HCT116 (cell line): ENCODE measurements around the gene ARFRP1. TPM values are rescaled to one million over a fixed set of nuclear protein-coding genes. Genes with fewer than 3 reads are reported as not detected.

ENCODE experiments used
- ATAC-seq: fragments of 200-7000 bp; cut with Tn5 transposase; 2 replicates; pipeline ENCODE4 v1.9.1; 2020; ENCODE audit warnings: mild to moderate bottlenecking, moderate library complexity
- BruUV-seq: library from RNA; stranded (reverse); fragments of 400-500 nt; replicated peaks from 2 replicates; lab custom pipeline; 2021; lab: Mats Ljungman, UMichigan
- CTCF ChIA-PET: fragments of 300-600 bp; sonication (Branson Sonifier 250); formaldehyde crosslinking; loops from one replicate; lab custom pipeline; 2021; ENCODE audit warnings: antibody characterized with exemption; lab: Charles Lee
- POLR2A ChIA-PET: fragments of 300-600, 350-600 bp; sonication (Branson Sonifier 250); formaldehyde crosslinking; loops from one replicate; lab custom pipeline; 2021; ENCODE audit warnings: antibody characterized with exemption; lab: Charles Lee
- RAD21 ChIA-PET, 2 experiments: fragments of 300-600 bp; sonication (Branson Sonifier 250); formaldehyde crosslinking; loops; one replicate each; lab custom pipeline; 2023; ENCODE audit warnings: low total read pairs in 2 of 2; ENCODE audit not compliant: uncharacterized antibody in 2 of 2, unreplicated experiment in 2 of 2, low non-redundant PET in 1 of 2; lab: Charles Lee
- DNase-seq: peaks from one replicate; pipeline ENCODE4 v3.0.0-alpha.2; 2010; ENCODE audit warnings: low read depth, low spot score
- H2AFZ ChIP-seq: fragments of 200-600 bp; shearing (Covaris generic), sonication (generic); 2 replicates; pipeline ENCODE4 v1.6.1; 2017; ENCODE audit warnings: low read depth, mixed run types, mixed read lengths, antibody characterized with exemption, low read length; ENCODE audit not compliant: poor library complexity, severe bottlenecking
- H3K27ac ChIP-seq: 2 replicates; pipeline ENCODE4 v1.5.1; 2012; ENCODE audit warnings: low read depth, low read length
- H3K27me3 ChIP-seq: fragments of 200-600 bp; sonication (generic); 2 replicates; pipeline ENCODE4 v1.6.1; 2016; ENCODE audit warnings: mixed run types, low read length, mixed read lengths; ENCODE audit not compliant: insufficient read depth
- H3K36me3 ChIP-seq, 2 experiments: fragments of 200-500 bp in 1 of 2; fragments of 200-600 bp in 1 of 2; sonication (Bioruptor generic) in 1 of 2; sonication (generic) in 1 of 2; 2 replicates each; pipeline versions ENCODE4 v1.5.1 to v1.6.1; 2014 to 2016; ENCODE audit warnings: low read length in 2 of 2, inconsistent platforms in 1 of 2, mixed read lengths in 1 of 2, mixed run types in 1 of 2; ENCODE audit not compliant: insufficient read depth in 2 of 2, control insufficient read depth in 1 of 2
- H3K4me1 ChIP-seq, 2 experiments: fragments of 200-600 bp in 1 of 2; sonication (generic) in 1 of 2; 2 replicates each; pipeline versions ENCODE4 v1.5.1 to v1.6.1; 2012 to 2017; ENCODE audit warnings: low read length in 2 of 2, inconsistent platforms in 1 of 2, mild to moderate bottlenecking in 1 of 2, mixed read lengths in 1 of 2, mixed run types in 1 of 2, moderate library complexity in 1 of 2; ENCODE audit not compliant: insufficient read depth in 2 of 2, control insufficient read depth in 1 of 2
- H3K4me2 ChIP-seq: fragments of 200-600 bp; sonication (generic); 2 replicates; pipeline ENCODE4 v1.6.1; 2017; ENCODE audit warnings: mixed run types, low read length, mixed read lengths
- H3K4me3 ChIP-seq, 2 experiments: fragments of 200-600 bp in 1 of 2; sonication (generic) in 1 of 2; replicated peaks in 1 of 2; 2 replicates each; pipeline ENCODE4 v1.5.1; 2011 to 2016; ENCODE audit warnings: low read length in 2 of 2, control low read depth in 1 of 2, low read depth in 1 of 2, mild to moderate bottlenecking in 1 of 2, mixed read lengths in 1 of 2, mixed run types in 1 of 2
- H3K79me2 ChIP-seq: fragments of 200-600 bp; sonication (generic); 2 replicates; pipeline ENCODE4 v1.6.1; 2017; ENCODE audit warnings: mild to moderate bottlenecking, mixed run types, low read length, moderate library complexity, mixed read lengths; ENCODE audit not compliant: insufficient read depth
- H3K9ac ChIP-seq: fragments of 200-600 bp; sonication (generic); 2 replicates; pipeline ENCODE4 v1.6.1; 2016; ENCODE audit warnings: low read length, mixed read lengths
- H3K9me2 ChIP-seq: fragments of 200-600 bp; sonication (generic), shearing (Covaris generic); 2 replicates; pipeline ENCODE4 v1.6.1; 2017; ENCODE audit warnings: mixed run types, mild to moderate bottlenecking, moderate library complexity; ENCODE audit not compliant: insufficient read depth
- H3K9me3 ChIP-seq, 2 experiments: fragments of 200-500 bp in 1 of 2; fragments of 200-600 bp in 1 of 2; sonication (Bioruptor generic) in 1 of 2; sonication (generic) in 1 of 2; 2 replicates each; pipeline ENCODE4 v1.6.1; 2014 to 2017; ENCODE audit warnings: low read length in 2 of 2, mixed read lengths in 2 of 2, inconsistent platforms in 1 of 2, low read depth in 1 of 2, mild to moderate bottlenecking in 1 of 2, mixed run types in 1 of 2, moderate library complexity in 1 of 2; ENCODE audit not compliant: control insufficient read depth in 1 of 2, insufficient read depth in 1 of 2
- H4K20me1 ChIP-seq: fragments of 200-600 bp; sonication (generic), shearing (Covaris generic); 2 replicates; pipeline ENCODE4 v1.6.1; 2017; ENCODE audit warnings: mixed run types, mild to moderate bottlenecking, moderate library complexity; ENCODE audit not compliant: insufficient read depth
- CBX3 ChIP-seq: IDR thresholded peaks from 2 replicates; pipeline ENCODE4 v1.6.1; 2012; ENCODE audit warnings: low read depth
- CEBPB ChIP-seq: IDR thresholded peaks from 2 replicates; pipeline ENCODE4 v1.6.1; 2012; ENCODE audit warnings: low read depth
- ELF1 ChIP-seq: IDR thresholded peaks from 2 replicates; pipeline ENCODE4 v1.6.1; 2012; ENCODE audit warnings: low read depth, borderline replicate concordance
- SRF ChIP-seq: IDR thresholded peaks from 2 replicates; pipeline ENCODE4 v1.6.1; 2012; ENCODE audit warnings: low read depth
- YY1 ChIP-seq: IDR thresholded peaks from 2 replicates; pipeline ENCODE4 v1.6.1; 2011; ENCODE audit warnings: low read length, low read depth, moderate library complexity, mild to moderate bottlenecking; ENCODE audit not compliant: insufficient replicate concordance; ENCODE audit errors: extremely low read depth
- intact Hi-C: fragments of 100-400 bp; cut with micrococcal nuclease; formaldehyde crosslinking; loops from 2 replicates; pipeline ENCODE4 v1.10.0; 2022
- total RNA-seq: library from RNA; stranded (reverse); gene quantifications from one replicate; pipeline ENCODE4 v1.2.1, GENCODE V29; 2021; ENCODE audit not compliant: unreplicated experiment
- TF ChIP-seq, protein P1 (sequence below): IDR thresholded peaks from 2 replicates; pipeline ENCODE4 v1.6.1; 2011; ENCODE audit warnings: mild to moderate bottlenecking, low read length, moderate library complexity; ENCODE audit not compliant: insufficient replicate concordance; ENCODE audit errors: extremely low read depth
- TF ChIP-seq, protein P2 (sequence below): IDR thresholded peaks from 2 replicates; pipeline ENCODE4 v1.6.1; 2012
- TF ChIP-seq, protein P3 (sequence below), 3 experiments: fragments of 200-600 bp in 1 of 3; sonication (generic) in 1 of 3; IDR thresholded peaks in 2 of 3; conservative IDR thresholded peaks in 1 of 3; 2 replicates each; pipeline ENCODE4 v1.5.1; 2012 to 2017; ENCODE audit warnings: low read depth in 2 of 3, low read length in 2 of 3, antibody characterized with exemption in 1 of 3, borderline replicate concordance in 1 of 3, control low read depth in 1 of 3, mild to moderate bottlenecking in 1 of 3, mixed read lengths in 1 of 3, mixed run types in 1 of 3, moderate library complexity in 1 of 3; ENCODE audit not compliant: insufficient read depth in 1 of 3

The ARFRP1 gene
- total RNA-seq, 1 experiment from 2014 or later = 53.7 TPM

DNA sequence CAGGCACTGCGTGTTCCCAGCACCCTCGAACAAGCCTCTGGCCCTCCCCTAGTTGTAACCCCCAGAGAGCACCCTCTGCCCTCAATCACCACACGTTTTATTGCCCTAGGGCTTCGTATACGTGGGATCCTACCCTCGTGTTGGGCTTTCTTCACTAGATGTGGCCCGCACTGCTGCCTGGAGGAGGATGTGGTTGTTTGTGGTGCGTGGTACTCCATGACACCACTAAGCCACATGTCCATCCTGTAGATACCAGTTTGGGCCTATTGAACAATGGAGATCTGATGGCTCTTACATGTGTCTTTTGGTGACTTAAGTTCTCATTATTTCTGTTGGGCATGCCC, 48.8 kb upstream of the ARFRP1 start:
- H3K4me3 ChIP-seq = no peak overlapping the region
- TF ChIP-seq, protein P1, sequence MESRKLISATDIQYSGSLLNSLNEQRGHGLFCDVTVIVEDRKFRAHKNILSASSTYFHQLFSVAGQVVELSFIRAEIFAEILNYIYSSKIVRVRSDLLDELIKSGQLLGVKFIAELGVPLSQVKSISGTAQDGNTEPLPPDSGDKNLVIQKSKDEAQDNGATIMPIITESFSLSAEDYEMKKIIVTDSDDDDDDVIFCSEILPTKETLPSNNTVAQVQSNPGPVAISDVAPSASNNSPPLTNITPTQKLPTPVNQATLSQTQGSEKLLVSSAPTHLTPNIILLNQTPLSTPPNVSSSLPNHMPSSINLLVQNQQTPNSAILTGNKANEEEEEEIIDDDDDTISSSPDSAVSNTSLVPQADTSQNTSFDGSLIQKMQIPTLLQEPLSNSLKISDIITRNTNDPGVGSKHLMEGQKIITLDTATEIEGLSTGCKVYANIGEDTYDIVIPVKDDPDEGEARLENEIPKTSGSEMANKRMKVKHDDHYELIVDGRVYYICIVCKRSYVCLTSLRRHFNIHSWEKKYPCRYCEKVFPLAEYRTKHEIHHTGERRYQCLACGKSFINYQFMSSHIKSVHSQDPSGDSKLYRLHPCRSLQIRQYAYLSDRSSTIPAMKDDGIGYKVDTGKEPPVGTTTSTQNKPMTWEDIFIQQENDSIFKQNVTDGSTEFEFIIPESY = no peak
- TF ChIP-seq CEBPB = no peak
- TF ChIP-seq CBX3 = no peak
- TF ChIP-seq ELF1 = no peak
- TF ChIP-seq YY1 = no peak
- ATAC-seq (no peak), DNase-seq (no peak)
- H3K27ac ChIP-seq = no peak overlapping the region
- H3K79me2 ChIP-seq = no peaks in the 10 kb centered on the region
- no peak overlapping the region for H3K4me2 ChIP-seq
- H3K4me1 ChIP-seq = no peaks in the 10 kb centered on the region
- ChIA-PET RAD21 (no interaction called here), CTCF (no interaction called here), POLR2A (no interaction called here)
- no peak overlapping the region for H2AFZ ChIP-seq
- no peaks in the 10 kb centered on the region for H3K9me2 ChIP-seq
- no peaks in the 10 kb centered on the region for H3K27me3 ChIP-seq
- no peaks in the 10 kb centered on the region for H3K36me3 ChIP-seq
- no peaks in the 10 kb centered on the region for H4K20me1 ChIP-seq
- intact Hi-C loops = no loop called here
- H3K9ac ChIP-seq = no peak overlapping the region
- no peaks in the 10 kb centered on the region for H3K9me3 ChIP-seq
- BruUV-seq = no TSS peak

DNA sequence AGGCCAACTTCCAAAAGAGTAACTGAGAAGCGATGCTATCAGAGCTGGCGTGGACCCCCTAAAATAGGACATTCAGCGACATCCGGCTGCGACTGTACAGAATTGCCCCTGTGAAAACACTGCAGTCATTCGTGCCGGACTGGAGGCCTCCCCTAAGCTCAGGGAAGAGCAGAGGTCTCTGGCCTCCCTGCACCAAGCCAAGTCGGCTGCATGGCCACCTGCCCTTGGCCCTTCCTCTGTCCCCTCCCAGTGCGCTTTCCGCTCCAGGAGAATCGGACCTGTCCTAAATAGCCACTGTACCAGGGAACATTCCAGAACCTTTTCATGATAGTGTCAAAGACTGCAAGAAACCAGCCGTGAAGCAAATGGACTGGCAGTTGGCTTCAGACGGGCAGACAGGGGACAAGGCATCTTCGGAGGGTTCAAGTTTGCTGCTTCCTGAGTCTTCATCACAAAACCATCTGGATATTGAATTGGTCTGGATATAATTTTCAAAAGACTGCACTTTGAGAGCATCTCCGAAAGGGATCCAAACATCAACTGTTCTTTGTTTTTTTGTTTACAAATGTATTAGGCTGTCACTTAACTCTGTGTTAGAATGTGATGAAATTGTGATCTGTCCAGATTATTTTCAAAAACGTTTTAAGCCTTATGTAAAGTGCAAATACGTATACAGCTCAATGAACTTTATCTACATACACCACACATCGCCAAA, 48.3 kb upstream of the ARFRP1 start:
- intact Hi-C loops = no loop called here
- Histone ChIP-seq H3K9me2 (no peaks in the 10 kb centered on the region), H3K79me2 (no peaks in the 10 kb centered on the region), H3K4me3 (no peak overlapping the region), H2AFZ (no peak overlapping the region), H3K9ac (no peak overlapping the region), H3K4me2 (no peak overlapping the region), H3K36me3 (no peaks in the 10 kb centered on the region), H4K20me1 (no peaks in the 10 kb centered on the region), H3K4me1 (no peaks in the 10 kb centered on the region), H3K27ac (no peak overlapping the region), H3K9me3 (no peaks in the 10 kb centered on the region), H3K27me3 (no peaks in the 10 kb centered on the region)
- ChIA-PET POLR2A (no interaction called here), RAD21 (no interaction called here), CTCF (no interaction called here)
- DNase-seq (no peak), ATAC-seq (no peak)
- no TSS peak for BruUV-seq
- TF ChIP-seq ELF1 (no peak), SRF (no peak)
- TF ChIP-seq, protein P2, sequence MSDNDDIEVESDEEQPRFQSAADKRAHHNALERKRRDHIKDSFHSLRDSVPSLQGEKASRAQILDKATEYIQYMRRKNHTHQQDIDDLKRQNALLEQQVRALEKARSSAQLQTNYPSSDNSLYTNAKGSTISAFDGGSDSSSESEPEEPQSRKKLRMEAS = no peak
- TF ChIP-seq, protein P3, sequence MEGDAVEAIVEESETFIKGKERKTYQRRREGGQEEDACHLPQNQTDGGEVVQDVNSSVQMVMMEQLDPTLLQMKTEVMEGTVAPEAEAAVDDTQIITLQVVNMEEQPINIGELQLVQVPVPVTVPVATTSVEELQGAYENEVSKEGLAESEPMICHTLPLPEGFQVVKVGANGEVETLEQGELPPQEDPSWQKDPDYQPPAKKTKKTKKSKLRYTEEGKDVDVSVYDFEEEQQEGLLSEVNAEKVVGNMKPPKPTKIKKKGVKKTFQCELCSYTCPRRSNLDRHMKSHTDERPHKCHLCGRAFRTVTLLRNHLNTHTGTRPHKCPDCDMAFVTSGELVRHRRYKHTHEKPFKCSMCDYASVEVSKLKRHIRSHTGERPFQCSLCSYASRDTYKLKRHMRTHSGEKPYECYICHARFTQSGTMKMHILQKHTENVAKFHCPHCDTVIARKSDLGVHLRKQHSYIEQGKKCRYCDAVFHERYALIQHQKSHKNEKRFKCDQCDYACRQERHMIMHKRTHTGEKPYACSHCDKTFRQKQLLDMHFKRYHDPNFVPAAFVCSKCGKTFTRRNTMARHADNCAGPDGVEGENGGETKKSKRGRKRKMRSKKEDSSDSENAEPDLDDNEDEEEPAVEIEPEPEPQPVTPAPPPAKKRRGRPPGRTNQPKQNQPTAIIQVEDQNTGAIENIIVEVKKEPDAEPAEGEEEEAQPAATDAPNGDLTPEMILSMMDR (IDR thresholded peaks at IDR 0.05 in 2 of 3, conservative IDR thresholded peaks at IDR 0.05 in 1 of 3; ENCODE audit: borderline replicate concordance in 1 of 3, insufficient read depth in 1 of 3, low read depth in 2 of 3, low read length in 2 of 3) = no peak
